Suppressor macrophage treated with lipopolysaccharide for 4 hours (primary cell): ENCODE measurements around the gene TMCC1.
"Not testable (repeated sequence)": the region's sequence is repeated elsewhere in the genome, so short reads cannot be mapped to it uniquely, and the experiment has no call there.

Experiments used
- DNase-seq: peaks from one replicate; pipeline ENCODE4 v3.0.0-alpha.2; 2020

Gene TMCC1

GRCh38 chr3:129619726-129620162 lies 273.8 kb downstream of the TMCC1 start:
- peak; percentile 74 for DNase-seq

DNA sequence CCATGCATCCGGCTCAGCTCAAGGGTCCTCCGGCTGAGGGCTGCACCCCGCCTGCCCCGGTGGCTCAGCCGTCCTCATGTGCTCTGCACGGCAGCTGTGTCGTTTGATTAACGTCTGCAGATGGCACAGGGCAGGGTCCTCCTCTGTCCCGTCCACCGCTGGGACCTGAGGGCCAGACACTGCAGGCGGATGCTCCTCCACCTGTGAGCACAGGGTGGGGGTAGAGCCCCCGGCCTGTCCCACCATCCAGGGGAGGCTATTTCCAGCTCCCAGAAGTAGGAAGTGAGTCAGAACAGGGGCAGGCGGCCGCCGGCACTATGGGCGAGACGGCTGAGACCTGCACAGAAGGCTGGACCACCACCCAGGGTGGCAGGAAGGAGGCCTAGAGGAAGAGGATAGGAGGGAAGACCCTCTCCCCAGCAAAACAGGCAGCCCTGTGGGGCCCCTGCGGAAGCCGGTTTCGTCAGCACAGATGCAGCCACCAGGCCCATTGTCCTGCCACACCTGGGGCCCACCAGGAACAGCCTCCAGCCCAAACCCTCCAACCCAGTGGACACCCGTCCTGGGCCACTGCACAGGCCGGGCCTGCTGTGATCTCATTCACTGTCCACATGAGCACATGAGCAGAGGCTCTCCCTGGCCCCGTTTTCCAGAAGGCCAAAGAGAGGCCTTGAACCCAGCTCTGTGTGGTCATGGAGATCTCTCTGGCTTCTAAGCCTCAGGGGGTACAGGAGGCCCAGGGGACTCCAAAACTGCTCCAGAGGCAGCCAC lies 274.4 kb downstream of the TMCC1 start:
- no peak for DNase-seq

GRCh38 chr3:129618186-129618820 lies 275.2 kb downstream of the TMCC1 start:
- peak; percentile 47 for DNase-seq

DNA sequence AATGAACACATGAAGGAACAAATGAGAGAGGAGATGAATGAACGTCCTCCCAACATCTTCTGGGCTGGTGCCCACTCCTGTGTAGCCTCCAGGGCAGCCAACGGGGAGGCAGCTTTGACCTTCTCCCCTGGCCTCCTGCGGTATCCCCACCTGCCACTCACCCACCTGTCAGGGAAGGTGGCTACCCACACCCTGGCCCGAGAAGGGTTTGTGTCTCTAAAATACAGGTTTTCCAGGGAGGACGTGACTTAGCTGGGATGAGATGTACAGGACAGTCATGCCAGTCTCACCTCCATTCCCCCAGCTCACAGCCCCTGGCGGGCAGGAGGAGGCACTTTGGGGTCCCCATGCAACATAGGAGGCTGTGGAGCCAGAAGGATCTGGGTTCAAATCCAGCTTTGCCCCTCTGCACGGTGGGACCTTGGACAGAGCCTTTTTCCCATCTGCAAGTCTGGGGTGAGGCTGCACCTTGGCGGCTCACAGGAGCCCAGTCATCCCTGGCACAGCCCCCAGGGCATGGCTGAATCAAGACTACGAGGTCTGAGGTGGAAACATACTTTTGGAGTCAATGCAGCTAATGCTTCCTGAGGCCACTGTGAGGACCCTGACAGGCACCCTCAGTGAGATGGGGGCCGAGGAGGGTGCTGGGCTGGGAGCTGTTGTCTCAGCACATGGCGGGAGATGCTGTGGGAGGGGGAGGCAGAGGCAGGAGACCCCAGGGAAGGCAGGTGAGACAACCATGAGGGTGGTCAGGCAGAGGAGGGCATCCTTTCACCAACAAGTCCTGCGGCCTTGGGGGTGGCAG lies 275.9 kb downstream of the TMCC1 start:
- DNase-seq, result no peak

DNA sequence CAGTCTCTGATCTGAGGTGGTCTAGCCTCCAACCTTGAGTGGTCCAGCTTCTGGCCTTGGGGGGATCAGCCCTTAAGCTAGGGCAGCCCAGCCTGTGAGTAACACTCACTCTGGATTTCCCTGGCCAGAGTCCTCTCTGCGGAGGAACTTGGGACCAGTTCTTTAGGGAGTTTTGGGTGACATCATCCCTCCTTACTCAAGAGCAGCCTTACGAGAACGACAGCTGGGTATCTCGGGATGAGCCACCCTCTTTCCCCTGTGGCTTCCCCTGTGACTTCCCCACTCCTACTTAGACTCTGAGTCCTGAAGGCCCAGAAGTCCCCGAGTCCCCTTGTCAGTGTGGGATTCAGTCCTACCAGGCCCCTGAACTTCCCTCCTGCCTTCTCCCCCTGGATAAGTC lies 276.8 kb downstream of the TMCC1 start:
- peak; percentile 97 for DNase-seq

DNA sequence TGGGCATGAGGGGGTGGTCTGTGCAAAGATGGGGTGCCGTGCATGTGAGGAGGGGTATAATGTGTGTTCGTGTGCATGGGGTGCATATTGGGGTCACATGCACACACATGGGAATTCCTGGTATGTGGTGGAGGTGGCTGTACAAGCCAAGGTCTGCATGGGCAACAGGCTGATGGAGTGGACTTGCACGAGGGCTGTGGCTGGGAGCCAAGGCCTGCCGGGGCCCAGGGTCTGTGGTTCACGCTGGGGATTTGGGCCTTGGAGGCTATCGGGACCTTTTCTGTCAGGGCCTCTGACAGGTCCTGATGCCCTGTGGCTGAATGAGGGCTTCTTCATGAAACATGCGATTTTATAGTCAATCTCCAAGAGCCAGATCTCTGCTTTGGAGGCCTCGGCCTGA lies 277.2 kb downstream of the TMCC1 start:
- DNase-seq, result no peak

GRCh38 chr3:129615751-129616281 lies 277.7 kb downstream of the TMCC1 start:
- DNase-seq, result no peak

DNA sequence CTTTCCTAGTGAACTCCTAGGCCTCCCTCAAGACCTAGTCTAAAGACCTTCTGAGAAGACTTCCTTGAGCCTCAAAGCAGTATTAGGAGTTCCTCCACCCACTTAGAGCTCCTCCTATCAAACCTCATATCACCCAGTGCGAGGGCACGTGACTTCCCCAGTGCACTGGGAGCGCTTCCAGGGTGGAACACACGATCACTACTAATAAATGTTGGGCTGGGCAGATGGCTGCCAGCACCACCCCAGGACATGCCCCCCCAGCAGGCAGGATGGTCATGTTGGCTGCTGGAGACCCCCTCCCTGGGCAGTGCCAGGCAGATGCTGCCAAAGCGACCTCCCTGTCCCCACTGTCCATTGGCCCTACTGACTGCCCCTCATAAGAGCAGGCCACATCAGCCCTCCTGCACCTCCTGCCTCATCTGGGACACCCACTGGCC lies 278.6 kb downstream of the TMCC1 start:
- peak; percentile 78 for DNase-seq

DNA sequence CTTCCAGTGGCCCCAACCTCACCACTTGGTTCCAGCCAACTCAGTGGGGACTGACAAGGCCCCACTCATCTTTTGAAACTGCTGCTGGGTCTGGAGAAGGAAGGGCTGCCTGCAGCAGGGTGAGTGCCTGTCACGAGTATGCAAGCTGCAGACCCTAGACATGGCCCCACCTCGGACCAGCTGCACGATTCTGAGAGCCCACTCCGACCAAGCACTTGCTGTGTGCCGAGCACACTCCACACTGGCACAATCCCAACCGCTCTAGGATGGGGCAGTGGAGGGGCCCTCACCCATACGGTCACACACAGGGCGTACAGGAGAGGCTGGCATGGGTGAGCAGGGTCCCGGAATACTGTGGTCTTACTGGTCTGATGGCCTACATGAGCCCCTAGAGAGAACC lies 279.1 kb downstream of the TMCC1 start:
- DNase-seq, result no peak

GRCh38 chr3:129613367-129613740 lies 280.2 kb downstream of the TMCC1 start:
- no peak for DNase-seq

- peak; percentile 55 for DNase-seq
Observed at GRCh38 chr3:129612534-129613366, 280.8 kb downstream of the TMCC1 start.

DNA sequence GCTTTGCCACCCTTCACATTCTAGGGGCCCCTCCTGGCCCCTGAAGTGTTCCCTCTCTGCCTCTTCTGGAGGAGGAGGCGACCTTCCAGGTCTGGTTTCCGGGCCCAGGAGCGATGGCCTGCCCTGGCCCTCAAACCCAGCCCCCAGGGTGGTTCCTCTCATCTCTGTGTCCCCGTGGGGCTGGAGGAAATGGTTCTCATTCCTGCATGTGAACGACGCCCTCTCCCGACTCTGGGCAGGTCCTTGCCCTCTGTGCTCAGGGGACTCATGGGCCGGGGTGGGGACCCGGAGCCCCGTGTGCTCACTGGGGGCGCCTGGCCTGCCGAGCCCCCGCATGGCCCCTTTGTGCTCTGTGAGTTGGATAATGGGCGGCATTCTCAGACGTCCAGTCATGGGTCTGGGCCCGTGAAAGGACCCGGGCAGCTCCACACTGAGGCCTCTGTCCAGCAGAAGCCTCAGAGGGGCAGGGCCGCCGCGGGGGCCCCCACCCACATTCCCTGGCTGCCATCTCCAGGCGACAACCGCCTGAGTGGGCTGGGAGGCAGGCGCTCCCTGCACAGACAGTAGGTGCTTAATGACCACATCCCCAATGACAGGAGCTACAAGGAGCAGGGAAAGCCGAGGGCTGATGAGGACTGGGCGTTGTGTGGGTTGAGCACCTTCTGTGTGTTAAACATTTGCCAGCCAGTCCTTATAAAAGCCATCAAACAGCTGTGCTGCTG lies 281.5 kb downstream of the TMCC1 start:
- no peak for DNase-seq

GRCh38 chr3:129611446-129611800 lies 282.1 kb downstream of the TMCC1 start:
- no peak for DNase-seq

- not testable (repeated sequence) for DNase-seq
Observed at GRCh38 chr3:129610794-129611445, 282.6 kb downstream of the TMCC1 start.

DNA sequence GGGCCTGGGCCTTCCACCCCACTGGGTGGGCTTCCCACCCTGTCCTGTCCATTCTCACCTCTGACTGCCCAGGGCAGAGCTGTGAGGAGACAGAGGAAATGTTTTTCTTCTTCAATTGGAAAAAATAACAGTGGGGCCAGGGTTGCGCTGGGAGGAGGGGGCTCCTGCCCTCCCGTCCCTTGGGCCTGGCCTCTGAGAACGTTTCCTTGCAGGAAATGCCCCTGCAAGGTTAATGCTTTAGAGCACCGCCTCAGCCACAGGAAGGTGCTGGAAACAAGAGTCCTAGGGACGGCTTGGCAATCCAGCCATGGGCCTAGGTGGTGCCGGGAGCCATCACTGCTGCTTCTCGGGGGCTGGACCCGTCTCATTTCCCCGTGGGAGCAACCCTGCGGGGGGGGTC lies 283.2 kb downstream of the TMCC1 start:
- DNase-seq, result no peak

GRCh38 chr3:129609591-129610182 lies 283.8 kb downstream of the TMCC1 start:
- DNase-seq, result no peak

- DNase-seq, result no peak
Observed at GRCh38 chr3:129608936-129609590, 284.4 kb downstream of the TMCC1 start.

GRCh38 chr3:129608087-129608935 lies 285.2 kb downstream of the TMCC1 start:
- DNase-seq, result no peak

GRCh38 chr3:129607391-129608068 lies 286.0 kb downstream of the TMCC1 start:
- no peak for DNase-seq
